Activated CD4-positive, CD25-positive, alpha-beta regulatory T cell treated with anti-CD3 and anti-CD28 coated beads, Interleukin-2, amount 50 U/mL, for 24 hours (primary cell): ENCODE results near the gene USP53.
A peak's percentile ranks its signal among the peaks of the same experiment; 100 is the strongest.
"Not testable (repeated sequence)": the region's sequence is repeated elsewhere in the genome, so short reads cannot be mapped to it uniquely, and the experiment has no call there.

Source experiments
- ATAC-seq, 2 donors: fragments of 150-1000 bp; cut with Tn5 transposase; one replicate each; pipeline ENCODE4 v1.10.0; 2021; ENCODE audit warnings: mild to moderate bottlenecking in 1 of 2, moderate library complexity in 1 of 2

Gene USP53

DNA sequence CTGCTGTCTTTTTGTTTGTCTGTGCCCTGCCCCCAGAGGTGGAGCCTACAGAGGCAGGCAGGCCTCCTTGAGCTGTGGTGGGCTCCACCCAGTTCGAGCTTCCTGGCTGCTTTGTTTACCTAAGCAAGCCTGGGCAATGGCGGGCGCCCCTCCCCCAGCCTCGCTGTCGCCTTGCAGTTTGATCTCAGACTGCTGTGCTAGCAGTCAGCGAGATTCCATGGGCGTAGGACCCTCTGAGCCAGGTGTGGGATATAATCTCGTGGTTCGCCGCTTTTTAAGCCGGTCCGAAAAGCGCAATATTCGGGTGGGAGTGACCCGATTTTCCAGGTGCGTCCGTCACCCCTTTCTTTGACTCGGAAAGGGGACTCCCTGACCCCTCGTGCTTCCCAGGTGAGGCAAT is 67.0 kb downstream of the USP53 start:
- not testable (repeated sequence) for ATAC-seq

DNA sequence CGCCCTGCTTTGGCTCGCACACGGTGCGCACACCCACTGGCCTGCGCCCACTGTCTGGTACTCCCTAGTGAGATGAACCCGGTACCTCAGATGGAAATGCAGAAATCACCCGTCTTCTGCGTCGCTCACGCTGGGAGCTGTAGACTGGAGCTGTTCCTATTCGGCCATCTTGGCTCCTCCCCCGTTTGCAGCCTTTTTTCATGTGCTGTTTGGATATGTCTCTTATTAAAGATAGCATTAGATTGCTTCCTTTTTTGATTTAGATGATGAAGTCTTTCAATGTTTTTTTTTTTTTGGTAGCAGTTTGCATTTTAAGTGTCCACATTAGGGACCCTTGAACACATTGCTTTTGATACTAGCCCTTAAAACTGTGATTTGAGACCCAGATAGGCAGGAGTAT is 67.4 kb downstream of the USP53 start:
- not testable (repeated sequence) for ATAC-seq

DNA sequence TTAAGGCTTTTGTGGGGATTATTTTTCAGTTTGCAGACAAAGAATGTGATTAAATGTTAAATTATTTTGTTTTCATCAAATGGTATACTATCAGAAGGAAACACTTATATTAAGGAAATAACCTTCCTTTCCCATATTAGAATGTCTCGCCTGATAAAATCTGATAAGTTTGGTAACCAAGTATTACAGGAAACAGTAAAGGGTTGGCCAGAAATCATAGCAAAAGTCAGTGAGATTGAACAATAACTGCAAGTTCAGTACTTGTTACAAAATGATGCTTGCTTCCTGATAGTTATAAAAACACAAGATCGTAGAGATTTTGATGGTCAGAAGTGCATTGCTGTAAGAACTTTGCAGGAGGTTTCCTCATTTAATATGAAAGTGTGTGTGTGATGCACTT is 68.9 kb downstream of the USP53 start:
- no peak for ATAC-seq

DNA sequence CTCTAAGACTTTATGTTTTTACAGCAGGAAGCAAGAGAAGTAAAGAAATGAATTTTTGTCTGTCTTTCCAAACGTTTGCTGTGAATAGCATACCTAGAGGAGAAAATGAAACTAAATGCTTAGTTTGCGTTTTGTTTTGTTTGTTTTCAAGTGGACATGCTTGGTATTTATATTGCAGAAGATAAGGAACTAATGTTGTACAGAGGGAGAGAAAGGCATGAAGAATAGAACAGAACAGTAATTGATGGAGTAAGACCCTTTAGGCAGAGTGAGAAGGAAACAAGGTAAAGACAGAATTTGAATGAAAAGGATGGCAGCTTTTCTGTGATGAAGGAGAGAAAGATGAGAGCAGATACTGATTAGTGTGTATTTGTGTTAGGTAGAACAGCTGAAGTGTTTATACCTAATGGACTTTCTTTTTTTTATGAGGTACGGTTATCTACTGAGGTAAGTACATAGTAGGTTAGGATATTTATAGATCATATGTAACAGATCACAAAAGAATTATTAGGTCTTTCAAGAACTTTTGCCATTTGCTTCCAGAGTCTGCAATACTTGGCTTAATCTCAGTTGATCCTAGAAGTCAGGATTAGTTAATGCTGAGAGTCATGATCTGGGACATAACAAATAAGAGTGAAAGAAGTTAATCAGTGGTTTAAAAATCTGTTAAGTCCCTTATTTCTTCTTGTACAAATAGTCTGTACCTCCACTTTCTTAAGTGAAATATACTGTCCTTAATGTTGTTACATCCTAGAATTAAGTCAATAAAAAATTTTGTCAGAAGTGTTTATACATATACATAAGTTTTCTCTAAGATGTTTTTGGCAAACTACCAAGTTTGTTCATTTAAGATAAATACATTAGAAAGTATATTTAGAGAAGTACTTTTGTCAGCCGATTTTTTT is 72.6 kb downstream of the USP53 start:
- no peak for ATAC-seq

DNA sequence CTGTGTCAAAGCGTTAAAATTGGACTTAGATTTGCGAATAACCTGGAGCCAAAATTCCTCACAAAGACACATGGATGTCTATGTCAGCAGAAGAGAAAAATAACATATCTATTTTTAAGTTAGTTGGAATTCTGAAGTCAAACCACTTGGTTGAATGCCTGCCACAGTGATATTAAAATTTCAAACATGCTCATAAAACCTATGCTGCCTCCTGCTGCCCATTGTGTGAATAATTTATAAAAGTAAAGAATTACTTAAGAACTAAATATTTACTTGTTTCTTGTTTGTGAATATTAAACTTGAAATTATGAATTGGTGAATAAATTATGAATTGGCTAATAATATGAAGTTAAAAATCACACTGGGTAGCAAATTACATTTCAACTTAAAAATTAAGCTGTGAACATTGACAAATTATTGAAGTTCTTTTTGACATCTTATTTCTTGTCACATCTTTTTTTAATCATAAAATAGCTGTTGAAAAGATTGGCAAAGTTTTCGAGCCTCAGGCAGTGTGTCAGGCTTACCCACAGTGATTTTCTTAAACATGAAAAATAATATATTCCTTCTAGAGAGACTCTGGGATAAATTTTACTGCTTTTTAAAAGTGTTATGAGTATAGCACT is 74.0 kb downstream of the USP53 start:
- no peak for ATAC-seq

DNA sequence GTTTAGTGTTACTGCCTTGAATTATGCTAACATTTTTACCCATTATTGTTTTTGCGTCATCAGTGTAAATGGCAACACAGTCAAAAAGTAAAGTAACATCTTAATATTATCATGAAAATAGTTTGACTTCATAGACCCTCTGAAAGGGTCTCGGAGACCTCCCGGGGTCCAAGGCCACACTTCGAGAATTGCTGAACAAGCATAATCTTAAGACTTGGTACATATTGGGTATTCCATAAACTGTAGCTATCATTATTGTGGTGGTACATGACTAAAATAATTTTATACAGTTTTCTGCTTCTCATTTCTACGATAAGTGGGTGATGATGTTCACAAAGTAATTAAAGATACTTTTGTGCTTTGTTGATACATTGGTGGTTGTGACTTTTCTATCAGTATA is 76.8 kb downstream of the USP53 start:
- no peak for ATAC-seq

DNA sequence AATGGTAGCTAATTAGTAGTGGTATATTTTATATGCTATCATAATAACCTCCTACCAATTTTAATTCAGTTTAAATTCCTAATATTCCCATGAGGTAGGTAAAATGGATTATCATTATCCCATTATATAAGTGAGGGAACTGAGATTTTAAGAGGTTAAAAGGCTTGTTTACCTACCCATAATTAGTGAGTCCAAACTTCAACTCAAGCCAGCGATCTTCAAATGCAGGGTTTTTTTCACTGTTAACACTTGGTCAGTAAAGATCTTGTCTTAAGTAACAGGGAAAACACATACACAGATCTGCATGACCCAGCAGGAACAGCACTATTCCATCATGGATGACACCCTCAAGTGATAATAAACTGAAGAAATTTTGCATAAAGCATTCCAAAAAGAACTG is 78.1 kb downstream of the USP53 start:
- no peak for ATAC-seq

DNA sequence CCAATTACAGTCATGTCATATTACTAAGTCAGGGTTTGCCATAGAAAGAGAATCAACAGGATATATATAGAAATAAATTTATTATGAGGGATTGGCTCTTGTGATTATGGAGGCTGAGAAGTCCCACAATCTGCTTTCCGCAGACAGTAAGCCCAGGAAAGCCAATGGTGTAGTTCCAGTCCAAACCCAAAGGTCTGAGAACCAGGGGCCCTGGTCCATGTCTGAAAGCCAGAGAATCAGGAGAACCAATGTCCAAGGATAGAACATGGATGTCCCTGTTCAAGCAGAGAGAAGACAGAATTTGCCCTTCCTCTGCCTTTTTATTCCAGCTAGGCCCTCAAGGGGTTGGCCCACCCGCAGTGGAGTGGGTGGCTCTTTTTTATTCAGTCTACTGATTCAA is 83.8 kb downstream of the USP53 start:
- no peak for ATAC-seq

DNA sequence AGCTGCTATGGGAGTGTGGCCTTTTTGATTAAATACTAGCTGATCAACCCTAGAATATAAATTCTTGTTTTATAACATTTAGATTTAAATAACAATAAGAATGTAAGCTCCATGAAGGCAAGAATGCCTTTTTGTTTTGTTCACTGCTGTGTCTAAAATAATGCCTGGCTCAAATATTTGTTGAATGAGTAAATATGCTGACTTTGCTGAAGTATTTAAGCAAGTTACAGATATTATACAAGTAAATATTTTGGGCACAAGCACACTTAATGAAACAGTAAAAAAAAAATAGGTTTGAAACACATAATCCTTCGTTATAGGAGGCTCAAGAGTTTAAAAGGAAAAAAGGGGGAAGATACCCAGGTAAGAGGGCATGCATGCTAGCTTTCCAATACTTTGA is 85.3 kb downstream of the USP53 start:
- no peak for ATAC-seq

DNA sequence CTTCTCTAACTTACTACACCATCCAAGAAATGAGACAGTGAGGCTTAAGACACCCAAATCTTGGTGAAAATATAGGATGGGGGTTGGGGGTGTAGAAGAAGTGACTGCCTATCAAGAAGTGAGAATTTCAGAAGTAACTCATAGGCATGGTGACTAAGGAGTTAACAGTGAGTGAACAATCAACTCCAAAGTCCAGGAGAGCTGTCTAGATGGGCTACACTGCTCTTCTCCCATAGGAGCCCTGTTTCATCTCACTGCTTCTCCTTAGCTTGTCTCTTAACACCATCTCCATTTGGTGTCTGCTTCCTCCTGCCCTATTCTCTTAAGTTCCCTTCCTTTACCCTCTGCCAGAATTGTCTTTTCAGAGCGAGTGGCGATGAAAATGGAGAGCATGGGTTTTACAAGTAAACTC is 86.8 kb downstream of the USP53 start:
- no peak for ATAC-seq

DNA sequence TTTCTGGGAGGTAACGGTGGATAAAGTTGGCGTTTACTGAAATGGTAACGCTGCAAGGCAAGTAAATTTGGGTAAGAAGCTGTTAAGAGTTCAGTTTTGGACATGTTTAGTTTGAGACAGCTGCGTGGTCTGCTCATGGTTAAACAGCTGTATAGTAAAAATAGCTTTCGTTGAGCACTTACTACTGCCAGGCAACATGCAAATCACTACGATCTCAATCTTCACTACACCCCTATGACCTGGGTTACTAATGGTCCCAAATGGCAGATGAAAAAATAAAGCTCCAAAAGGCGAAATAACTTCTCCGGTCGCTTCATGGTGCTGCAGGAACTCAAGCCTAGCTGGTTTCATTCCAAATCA is 87.2 kb downstream of the USP53 start:
- ATAC-seq, result no peak

DNA sequence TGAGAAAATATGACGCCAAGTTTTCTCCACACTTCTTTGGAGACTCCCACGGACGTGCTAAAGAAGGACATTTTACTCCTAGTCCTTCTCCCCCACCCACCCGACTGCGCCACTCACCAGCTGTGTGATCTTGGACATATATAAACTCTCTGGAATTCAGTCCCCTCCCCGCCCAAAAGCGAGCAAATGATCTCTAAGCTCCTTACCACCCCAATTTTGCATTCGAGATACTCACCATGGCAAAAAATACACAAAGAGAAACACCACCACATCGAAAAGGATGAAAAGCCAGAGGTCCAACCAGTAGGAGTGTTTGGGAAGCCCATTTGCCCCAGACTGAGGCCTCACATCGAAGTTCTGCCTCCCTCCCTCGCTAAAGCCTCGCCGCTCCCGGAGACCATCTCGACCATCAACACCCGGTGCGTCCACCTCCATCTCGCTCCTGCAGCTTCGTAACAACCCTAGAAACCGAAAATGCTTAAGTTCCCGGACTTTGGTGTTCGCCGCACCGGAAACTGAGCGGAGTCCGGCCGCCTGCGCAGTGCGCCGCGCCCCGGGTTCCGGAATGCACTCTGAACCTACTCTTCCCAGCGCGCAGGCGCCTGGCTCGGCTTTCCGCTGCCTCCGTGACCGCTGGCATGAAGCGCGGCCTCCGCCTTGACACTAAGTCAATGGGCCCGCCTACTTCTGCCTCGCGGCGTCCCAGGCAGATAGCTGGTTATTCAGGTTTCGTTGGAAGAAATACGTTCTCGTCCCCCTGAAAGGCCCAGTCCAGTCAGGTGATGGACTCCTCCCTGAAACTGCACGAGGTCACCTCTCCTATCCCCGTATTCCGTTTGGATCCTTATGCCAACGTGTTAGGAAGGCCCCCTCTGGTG is 87.8 kb downstream of the USP53 start:
- ATAC-seq, result peak; percentile 98

DNA sequence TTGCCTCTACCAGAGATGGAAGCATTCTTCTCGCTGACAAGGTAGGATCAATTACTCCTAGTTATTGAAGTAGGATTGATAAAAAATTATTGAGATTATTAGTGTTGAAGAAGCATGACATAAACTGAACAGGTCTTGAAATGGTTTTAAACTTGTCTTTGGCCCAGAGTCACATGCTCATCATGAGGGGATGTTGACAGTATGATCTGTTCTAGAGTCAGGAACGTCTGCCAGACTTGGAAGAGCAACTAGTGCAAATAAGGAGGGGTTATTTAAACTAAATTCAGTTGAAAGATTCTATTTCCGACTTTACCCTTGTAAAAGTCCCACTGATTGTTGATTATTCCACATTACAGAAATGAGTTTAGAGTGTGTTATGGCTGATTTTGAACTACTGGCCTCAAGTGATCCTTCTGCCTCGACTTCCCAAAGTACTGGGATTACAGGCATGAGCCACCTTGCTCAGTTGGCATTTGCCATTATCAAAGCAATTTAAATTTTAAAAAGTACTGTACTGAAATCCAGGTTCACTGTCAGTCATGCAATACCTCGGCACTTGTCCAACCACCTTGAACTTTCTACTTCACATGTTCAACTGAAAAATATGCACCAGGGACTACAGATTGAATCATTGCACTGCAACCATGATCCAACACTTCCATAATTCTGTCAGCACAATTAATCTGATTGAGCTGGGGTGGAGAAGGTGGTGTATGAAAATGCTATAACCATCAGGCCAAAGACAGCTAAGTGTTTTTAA is 89.7 kb downstream of the USP53 start:
- no peak for ATAC-seq

DNA sequence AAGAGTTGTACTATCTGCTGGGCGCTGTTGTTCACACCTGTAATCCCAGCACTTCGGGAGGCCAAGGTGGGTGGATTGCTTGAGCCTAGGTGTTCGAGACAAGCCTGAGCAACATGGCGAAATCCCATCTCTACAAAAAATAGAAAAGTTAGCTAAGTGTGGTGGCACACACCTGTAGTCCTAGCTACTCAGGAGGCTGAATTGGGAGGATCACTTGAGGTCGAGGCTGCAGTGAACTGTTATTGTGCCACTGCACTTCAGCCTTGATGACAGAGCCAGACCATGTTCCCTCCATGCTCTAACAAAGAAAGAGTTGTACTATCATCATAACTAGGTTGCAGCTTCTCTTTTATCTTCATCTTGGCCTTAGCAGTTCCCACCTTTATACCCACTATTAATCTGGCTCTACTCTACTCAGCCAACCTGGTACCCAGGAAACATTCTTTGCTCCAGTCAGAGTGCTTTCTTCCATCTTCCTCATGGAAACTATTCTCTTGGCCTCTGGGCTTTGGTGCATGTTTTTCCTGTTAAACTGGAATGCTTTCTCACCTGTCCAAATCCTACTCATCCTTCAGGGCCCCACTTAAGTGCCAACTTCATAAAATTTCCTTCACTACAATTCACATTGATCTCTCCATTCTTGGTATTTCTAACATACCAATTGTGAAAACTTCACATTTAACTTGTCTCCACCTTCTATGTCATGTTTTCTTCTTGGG is 91.2 kb downstream of the USP53 start:
- ATAC-seq, result no peak

DNA sequence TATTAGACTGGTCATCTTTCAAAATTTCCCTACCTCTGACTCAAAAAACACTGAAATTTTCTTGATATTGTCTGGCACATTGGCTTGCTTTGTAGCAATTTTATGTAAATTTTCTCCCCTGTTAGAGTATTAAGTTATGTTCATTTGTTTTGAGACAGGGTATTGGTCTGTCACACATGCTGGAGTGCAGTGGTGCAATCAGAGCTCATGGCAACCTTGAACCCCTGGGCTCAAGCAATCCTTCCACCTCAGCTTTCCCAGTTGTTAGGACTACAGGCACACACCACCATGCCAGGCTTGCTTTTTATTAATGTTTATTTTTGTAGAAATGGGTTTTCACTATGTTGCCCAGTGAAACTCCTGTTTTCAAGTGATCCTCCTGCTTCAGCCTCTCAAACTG is 91.9 kb downstream of the USP53 start:
- ATAC-seq, result no peak

DNA sequence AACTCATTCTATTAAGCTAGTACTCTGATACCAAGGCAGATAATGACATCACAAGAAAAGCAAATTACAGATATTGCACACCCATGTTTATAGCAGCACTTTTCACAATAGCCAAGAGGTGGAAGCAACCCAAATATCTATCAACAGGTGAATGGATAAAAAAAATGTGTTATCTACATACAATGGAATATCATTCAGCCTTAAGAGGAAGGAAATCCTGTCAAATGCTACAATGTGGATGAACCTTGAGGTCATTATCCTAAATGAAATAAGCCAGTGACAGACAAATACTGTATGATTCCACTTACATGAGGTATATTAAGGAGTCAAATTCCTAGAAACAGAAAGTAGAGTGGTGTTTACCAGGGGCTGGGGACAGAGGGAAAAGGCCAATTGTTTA is 95.1 kb downstream of the USP53 start:
- ATAC-seq, result no peak

DNA sequence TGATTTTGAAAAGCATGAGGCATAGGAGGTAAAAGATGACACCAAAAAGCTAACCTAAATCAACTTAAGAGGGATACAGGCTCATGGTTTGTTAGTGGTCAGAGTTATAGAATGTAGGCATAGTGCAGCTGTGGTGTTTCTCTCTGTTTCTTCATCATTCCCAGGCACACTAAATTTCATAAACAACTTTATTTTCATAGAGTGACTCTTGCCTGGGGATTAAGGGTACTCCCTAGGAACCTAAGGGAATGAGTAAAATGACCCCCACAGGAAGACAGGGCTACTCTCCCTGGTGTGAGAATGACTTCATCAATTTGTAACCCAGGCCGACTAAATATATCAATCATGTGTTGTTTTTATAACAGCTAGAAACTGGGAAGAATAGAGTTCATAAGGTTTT is 98.3 kb downstream of the USP53 start:
- ATAC-seq, result no peak

DNA sequence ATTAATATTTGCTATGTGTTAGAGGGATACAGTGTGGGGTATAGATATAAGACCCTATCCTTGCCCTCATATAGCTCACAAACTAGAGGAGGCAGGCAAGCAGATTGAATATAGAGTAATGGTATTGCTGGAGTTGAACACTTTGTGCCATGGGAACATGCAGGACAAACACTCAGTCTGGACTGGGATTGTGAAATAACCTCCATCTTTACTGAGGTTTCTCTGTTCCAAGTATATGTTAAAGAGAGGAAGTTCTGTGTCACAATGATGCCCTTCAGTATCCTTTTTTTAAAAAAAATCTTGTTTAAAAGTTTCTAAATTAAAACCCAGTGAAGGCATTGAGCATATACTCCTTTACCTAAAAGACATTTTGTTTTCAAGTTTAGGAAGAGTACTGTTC is 100.7 kb downstream of the USP53 start:
- ATAC-seq, result no peak

DNA sequence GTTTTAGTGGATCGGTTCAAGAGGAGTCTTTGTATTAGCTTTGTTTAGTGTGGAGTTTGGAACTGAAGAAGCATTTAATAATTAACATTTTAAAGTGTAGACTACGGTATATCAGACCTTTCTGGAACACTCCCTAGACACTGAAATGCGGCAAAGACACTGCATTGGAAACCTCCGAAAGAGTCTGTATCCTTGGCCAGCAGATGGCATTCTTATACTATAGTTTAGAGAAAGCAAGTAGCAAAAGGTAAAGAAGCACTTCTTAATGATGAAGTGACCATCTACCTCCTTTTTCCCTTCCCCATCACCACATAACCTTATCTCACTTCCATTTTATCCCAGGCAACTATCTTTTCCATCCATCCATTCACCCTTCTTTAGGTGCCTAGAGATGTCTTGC is 101.8 kb downstream of the USP53 start:
- no peak for ATAC-seq

DNA sequence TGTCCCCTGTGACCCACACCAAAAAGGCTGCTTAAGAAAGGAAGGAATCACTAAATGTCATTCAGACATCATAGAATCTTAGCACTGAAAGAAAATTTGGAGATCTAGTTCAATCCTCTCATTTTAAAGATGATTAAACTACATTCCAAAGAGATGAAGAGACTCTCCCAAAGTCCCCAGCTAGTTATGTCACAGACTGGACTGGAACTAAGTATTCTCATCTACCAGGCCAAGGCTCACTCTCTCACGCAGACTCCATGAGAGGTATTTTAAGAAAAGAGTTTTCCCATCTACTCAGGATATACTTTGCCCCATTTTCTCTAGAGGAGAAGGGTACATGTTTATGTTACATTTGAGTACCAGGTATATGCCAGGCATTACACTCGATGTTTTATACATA is 102.5 kb downstream of the USP53 start:
- ATAC-seq, result no peak

DNA sequence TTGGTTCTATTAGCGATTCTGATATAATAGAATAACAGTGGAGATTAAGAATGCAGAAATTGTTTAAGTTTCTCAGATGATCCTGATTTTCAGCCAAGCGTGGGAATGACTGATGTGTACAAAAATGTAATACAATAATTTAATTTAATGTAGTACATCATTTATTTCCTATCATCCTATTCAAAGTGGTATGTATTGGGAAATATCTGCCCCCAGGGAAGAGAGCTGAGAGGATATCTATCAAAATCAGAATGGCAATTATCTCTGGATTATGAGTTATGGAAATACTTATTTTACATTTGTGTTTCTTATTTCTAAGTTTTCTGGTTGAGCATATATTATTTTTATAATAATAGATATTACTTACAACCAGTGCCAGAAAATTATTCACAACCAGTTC is 105.5 kb downstream of the USP53 start:
- no peak for ATAC-seq
